Neuron (in vitro differentiated cells): ENCODE measurements around the gene AVPR2.

Experiments
- H2AFZ ChIP-seq: one replicate; pipeline ENCODE4 v1.6.1; 2013; ENCODE audit warnings: low read depth, mild to moderate bottlenecking, inconsistent platforms, low read length, moderate library complexity
- H3K27me3 ChIP-seq: one replicate; pipeline ENCODE4 v1.6.1; 2013; ENCODE audit warnings: low read length; ENCODE audit not compliant: insufficient read depth
- H3K36me3 ChIP-seq: one replicate; pipeline ENCODE4 v1.6.1; 2013; ENCODE audit warnings: low read length; ENCODE audit not compliant: insufficient read depth
- H3K4me1 ChIP-seq: one replicate; pipeline ENCODE4 v1.6.1; 2013; ENCODE audit warnings: low read length; ENCODE audit not compliant: insufficient read depth
- H3K4me3 ChIP-seq: 2 replicates; pipeline ENCODE4 v1.5.1; 2013; ENCODE audit warnings: mild to moderate bottlenecking, low read length, moderate library complexity
- H3K9me3 ChIP-seq: one replicate; pipeline ENCODE4 v1.6.1; 2013; ENCODE audit warnings: low read length

AVPR2 gene

GRCh38 chrX:153903238-153903980 is 1.1 kb upstream of the AVPR2 start:
- Histone ChIP-seq H3K27me3 (peaks cover 29% of the 10 kb centered on the region), H3K9me3 (no peaks in the 10 kb centered on the region), H3K4me1 (peaks cover 11% of the 10 kb centered on the region), H2AFZ (no peak overlapping the region), H3K4me3 (no peak overlapping the region), H3K36me3 (no peaks in the 10 kb centered on the region)

GRCh38 chrX:153905481-153906095 is 1.1 kb downstream of the AVPR2 start:
- Histone ChIP-seq H3K4me3 (no peak overlapping the region), H3K4me1 (peaks cover 9% of the 10 kb centered on the region), H2AFZ (no peak overlapping the region), H3K27me3 (peaks cover 29% of the 10 kb centered on the region), H3K36me3 (no peaks in the 10 kb centered on the region), H3K9me3 (no peaks in the 10 kb centered on the region)

GRCh38 chrX:153906126-153906917 is 1.8 kb downstream of the AVPR2 start:
- Histone ChIP-seq H3K4me3 (no peak overlapping the region), H2AFZ (no peak overlapping the region), H3K4me1 (peaks cover 2% of the 10 kb centered on the region), H3K9me3 (no peaks in the 10 kb centered on the region), H3K36me3 (no peaks in the 10 kb centered on the region), H3K27me3 (peaks cover 29% of the 10 kb centered on the region)

- Histone ChIP-seq H3K4me3 (no peak overlapping the region), H3K9me3 (no peaks in the 10 kb centered on the region), H3K27me3 (peaks cover 28% of the 10 kb centered on the region), H3K36me3 (no peaks in the 10 kb centered on the region), H3K4me1 (no peaks in the 10 kb centered on the region), H2AFZ (no peak overlapping the region)
Measured at GRCh38 chrX:153907456-153907855, 3.0 kb downstream of the AVPR2 start.

GRCh38 chrX:153908219-153908860 is 3.9 kb downstream of the AVPR2 start:
- H3K9me3 ChIP-seq: no peaks in the 10 kb centered on the region
- no peak overlapping the region for H2AFZ ChIP-seq
- H3K4me3 ChIP-seq: no peak overlapping the region
- peaks cover 19% of the 10 kb centered on the region for H3K27me3 ChIP-seq
- H3K36me3 ChIP-seq: no peaks in the 10 kb centered on the region
- no peaks in the 10 kb centered on the region for H3K4me1 ChIP-seq

- H3K4me1 ChIP-seq: no peaks in the 10 kb centered on the region
Measured at GRCh38 chrX:153909024-153909979, 4.8 kb downstream of the AVPR2 start.

GRCh38 chrX:153909980-153910360 is 5.5 kb downstream of the AVPR2 start:
- no peaks in the 10 kb centered on the region for H3K4me1 ChIP-seq
- peaks cover 20% of the 10 kb centered on the region for H3K27me3 ChIP-seq
- no peaks in the 10 kb centered on the region for H3K36me3 ChIP-seq
- H2AFZ ChIP-seq: no peak overlapping the region
- H3K9me3 ChIP-seq: no peaks in the 10 kb centered on the region
- H3K4me3 ChIP-seq: no peak overlapping the region

More at GRCh38 chrX:153909024-153909979, 4.8 kb downstream of the AVPR2 start:
- H3K4me3 ChIP-seq: no peak overlapping the region
- H3K27me3 ChIP-seq: peaks cover 20% of the 10 kb centered on the region
- no peaks in the 10 kb centered on the region for H3K36me3 ChIP-seq
- no peak overlapping the region for H2AFZ ChIP-seq
- H3K9me3 ChIP-seq: no peaks in the 10 kb centered on the region

GRCh38 chrX:153910446-153910845 is 6.0 kb downstream of the AVPR2 start:
- Histone ChIP-seq H2AFZ (no peak overlapping the region), H3K9me3 (no peaks in the 10 kb centered on the region), H3K36me3 (no peaks in the 10 kb centered on the region), H3K27me3 (peaks cover 20% of the 10 kb centered on the region), H3K4me1 (no peaks in the 10 kb centered on the region), H3K4me3 (no peak overlapping the region)

GRCh38 chrX:153911798-153912197 is 7.3 kb downstream of the AVPR2 start:
- H3K4me1 ChIP-seq: no peaks in the 10 kb centered on the region
- no peak overlapping the region for H2AFZ ChIP-seq
- H3K4me3 ChIP-seq: no peak overlapping the region
- H3K36me3 ChIP-seq: no peaks in the 10 kb centered on the region
- H3K9me3 ChIP-seq: no peaks in the 10 kb centered on the region
- H3K27me3 ChIP-seq: peaks cover 22% of the 10 kb centered on the region

- Histone ChIP-seq H3K4me3 (no peak overlapping the region), H3K36me3 (no peaks in the 10 kb centered on the region), H3K27me3 (peaks cover 12% of the 10 kb centered on the region), H2AFZ (no peak overlapping the region), H3K9me3 (no peaks in the 10 kb centered on the region), H3K4me1 (no peaks in the 10 kb centered on the region)
Measured at GRCh38 chrX:153913211-153913610, 8.7 kb downstream of the AVPR2 start.

GRCh38 chrX:153913701-153914100 is 9.2 kb downstream of the AVPR2 start:
- H3K4me1 ChIP-seq: no peaks in the 10 kb centered on the region
- no peak overlapping the region for H2AFZ ChIP-seq
- H3K9me3 ChIP-seq: no peaks in the 10 kb centered on the region
- H3K4me3 ChIP-seq: no peak overlapping the region
- no peaks in the 10 kb centered on the region for H3K36me3 ChIP-seq
- peaks cover 12% of the 10 kb centered on the region for H3K27me3 ChIP-seq

GRCh38 chrX:153917869-153918268 is 13.4 kb downstream of the AVPR2 start:
- Histone ChIP-seq H3K4me1 (peaks cover 10% of the 10 kb centered on the region), H3K27me3 (peaks cover 22% of the 10 kb centered on the region), H3K4me3 (no peak overlapping the region), H2AFZ (no peak overlapping the region), H3K36me3 (no peaks in the 10 kb centered on the region), H3K9me3 (no peaks in the 10 kb centered on the region)
